ENCODE data around the gene PRPF6. TPM values are rescaled to one million over a fixed set of nuclear protein-coding genes. Genes with fewer than 3 reads are reported as not detected.
A peak's percentile ranks its signal among the peaks of the same experiment; 100 is the strongest.

The PRPF6 gene
- total RNA-seq, 1 donor from 2014 or later, result 62.4 TPM

DNA sequence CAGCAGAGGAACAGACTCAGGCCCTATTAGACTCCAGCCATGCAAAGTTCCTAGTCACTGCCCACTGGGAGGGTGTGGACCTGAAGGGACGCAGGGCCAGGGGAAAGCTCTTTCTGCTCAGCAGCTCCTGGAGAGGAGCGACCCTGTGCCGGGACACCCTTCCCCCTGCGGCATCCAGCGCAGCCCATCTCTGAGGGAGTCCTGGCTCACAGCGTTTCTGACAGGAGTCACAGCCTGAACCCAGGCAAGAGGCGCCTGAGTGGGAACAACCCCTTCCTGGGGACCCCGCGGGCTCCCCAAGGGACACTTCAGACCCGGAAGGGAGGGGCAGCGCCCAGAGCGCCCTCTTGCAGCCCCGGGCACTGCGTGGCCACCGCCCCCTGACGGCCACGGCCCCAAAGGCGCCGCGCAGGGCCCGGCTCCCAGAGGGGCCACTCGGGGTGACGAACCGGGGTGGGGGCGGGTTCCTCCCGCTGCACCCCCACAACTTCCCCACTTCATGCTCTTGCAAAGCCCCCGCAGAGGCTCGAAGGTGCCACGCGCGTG lies 25.6 kb upstream of the PRPF6 start:
- TF ChIP-seq, protein P1, sequence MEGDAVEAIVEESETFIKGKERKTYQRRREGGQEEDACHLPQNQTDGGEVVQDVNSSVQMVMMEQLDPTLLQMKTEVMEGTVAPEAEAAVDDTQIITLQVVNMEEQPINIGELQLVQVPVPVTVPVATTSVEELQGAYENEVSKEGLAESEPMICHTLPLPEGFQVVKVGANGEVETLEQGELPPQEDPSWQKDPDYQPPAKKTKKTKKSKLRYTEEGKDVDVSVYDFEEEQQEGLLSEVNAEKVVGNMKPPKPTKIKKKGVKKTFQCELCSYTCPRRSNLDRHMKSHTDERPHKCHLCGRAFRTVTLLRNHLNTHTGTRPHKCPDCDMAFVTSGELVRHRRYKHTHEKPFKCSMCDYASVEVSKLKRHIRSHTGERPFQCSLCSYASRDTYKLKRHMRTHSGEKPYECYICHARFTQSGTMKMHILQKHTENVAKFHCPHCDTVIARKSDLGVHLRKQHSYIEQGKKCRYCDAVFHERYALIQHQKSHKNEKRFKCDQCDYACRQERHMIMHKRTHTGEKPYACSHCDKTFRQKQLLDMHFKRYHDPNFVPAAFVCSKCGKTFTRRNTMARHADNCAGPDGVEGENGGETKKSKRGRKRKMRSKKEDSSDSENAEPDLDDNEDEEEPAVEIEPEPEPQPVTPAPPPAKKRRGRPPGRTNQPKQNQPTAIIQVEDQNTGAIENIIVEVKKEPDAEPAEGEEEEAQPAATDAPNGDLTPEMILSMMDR (conservative IDR thresholded peaks at IDR 0.05; ENCODE audit: low read depth, low read length), result peak; percentile 37
- peak overlapping the region; percentile 97 for H3K4me3 ChIP-seq (ENCODE audit: low read depth, low read length)
- no peak for DNase-seq (ENCODE audit: low read depth)

DNA sequence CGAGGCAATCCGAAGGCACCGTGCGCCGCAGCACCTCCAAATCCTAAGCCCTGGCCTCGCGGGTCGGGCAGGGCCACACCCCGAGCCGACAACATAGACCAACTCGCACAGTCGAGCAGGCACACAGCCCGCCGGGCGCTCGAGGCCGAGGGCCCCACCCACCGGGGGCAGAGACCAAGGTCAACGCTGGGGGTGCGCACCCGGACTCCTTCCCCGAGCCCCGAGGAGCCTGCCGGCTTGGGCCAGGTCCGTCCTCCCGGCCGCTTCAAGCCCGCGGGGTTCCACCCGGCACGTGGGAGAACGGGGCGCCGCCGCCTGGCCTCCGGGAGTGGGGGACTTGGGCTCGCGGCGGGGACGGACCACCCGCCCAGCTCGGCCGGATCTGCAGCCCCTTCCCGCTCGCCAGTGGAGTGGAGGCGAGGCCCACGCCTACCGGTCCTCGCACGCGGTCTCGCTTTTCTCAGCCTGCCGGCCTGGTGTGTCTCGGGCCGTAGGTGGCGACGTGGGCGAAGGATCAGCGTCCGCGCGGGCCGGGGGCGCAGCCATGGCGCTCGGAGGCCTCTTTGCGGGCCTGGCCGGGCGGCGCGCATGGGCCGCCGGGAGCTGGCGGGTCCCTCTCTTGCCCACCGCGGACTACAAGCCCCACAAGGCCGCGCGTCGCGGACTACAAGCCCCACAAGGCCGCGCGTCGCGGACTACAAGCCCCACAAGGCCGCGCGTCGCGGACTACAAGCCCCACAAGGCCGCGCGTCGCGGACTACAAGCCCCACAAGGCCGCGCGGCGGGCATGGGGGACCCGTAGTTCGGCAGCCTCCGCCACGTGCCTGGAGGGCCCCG lies 24.9 kb upstream of the PRPF6 start, which contains the start of gene UCKL1:
UCKL1 (minus strand) TSS at position 590 of the 837 bp plus-strand sequence; CDS start at position 546, 44 bp downstream.
- TF ChIP-seq, protein P1 (conservative IDR thresholded peaks at IDR 0.05; ENCODE audit: low read depth, low read length), result no peak
- DNase-seq (ENCODE audit: low read depth), result no peak

DNA sequence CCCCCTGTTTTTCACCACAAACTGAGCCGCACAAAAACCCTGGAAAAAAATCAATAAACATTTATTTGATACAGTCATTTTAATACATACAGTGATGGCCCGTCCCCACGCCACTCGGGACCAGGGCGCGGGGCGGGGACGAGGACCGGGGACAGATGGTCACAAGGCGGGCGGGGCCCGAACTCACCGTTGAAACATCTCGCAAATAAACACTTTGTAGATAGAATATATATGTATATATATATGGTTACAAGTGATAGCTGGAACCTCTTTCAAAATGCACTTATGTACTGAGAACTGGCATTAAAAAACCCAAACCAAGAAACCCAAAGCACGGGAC lies 24.3 kb upstream of the PRPF6 start:
- no peak for DNase-seq (ENCODE audit: low read depth)
- peak overlapping the region; percentile 64 for H3K4me3 ChIP-seq (ENCODE audit: low read depth, low read length)
- TF ChIP-seq, protein P1 (conservative IDR thresholded peaks at IDR 0.05; ENCODE audit: low read depth, low read length), result no peak

More for the DNA sequence above, 24.9 kb upstream of the PRPF6 start, which contains the start of gene UCKL1:
- peak within 1 kb of the TSS; percentile 97 for H3K4me3 ChIP-seq (ENCODE audit: low read depth, low read length)

DNA sequence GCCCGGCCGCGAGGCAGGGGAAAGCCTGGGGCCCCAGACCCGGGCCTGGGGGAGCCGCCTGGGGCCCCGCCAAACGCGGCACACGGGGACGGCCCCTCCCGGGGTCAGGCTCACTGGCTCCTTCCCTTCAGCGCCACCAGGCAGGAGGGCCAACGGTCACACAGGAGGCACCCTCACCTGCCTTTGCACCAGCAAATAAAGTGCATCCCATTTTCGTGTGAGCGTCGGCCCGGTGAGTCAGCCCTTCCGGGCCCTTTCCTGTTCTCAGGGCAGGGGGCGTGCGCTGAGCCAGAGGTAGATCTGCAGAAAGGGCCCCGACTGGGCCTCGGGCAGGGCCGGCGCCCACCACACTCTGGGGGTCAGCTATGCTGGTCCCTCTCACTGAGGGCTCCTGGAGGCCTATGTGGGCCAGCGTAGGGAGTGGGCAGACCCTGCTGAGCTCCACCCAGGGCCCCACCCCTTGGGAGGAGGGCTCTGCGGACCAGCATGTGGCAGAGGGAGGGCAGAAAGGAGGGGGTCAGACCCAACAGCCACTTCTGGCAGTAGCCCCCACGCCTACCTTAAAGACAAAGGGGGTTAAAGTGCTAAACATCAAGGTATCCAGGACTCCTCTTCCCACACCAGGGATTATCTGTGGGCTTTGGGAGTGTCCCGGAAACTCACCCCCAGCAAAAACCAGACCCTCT lies 23.8 kb upstream of the PRPF6 start:
- no peak for DNase-seq (ENCODE audit: low read depth)
- TF ChIP-seq, protein P1 (conservative IDR thresholded peaks at IDR 0.05; ENCODE audit: low read depth, low read length), result no peak

DNA sequence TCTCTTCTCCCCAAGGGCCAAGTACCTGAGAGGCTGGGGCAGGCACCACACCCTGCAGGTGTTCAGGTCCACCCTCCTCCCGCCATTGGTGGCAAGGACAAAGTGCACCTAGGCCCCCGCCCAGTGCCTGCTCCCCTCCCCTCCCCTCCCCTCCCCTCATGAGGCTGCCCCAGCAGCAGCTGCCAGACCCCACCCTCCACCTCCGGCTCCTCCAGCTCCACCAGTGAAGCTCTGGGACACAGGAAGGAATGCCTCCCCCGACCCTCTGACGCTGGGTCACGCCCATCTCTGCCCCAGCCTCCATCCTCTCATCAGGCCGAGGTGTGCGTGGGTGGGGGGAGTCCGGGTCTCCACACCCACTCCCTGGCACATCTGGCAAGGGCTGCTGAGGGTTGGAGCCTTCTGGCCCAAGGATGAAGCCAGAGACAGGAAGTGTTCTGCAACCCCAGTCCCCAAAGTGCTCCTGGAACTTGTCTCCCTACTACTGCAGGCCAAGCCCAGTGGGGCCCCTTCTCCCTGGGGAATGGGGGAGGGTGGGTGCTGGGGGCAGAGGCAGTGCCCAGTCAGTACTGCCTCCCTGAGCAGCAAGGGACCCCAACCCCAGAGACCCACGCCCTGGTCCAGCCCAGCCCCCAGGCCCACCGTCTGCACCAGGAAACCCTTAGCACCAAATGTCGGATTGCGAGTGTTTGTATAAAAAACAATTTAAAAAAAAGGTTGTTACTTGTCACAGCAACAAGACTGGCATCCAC lies 23.1 kb upstream of the PRPF6 start:
- H3K4me3 ChIP-seq (ENCODE audit: low read depth, low read length), result peak overlapping the region; percentile 64
- DNase-seq (ENCODE audit: low read depth), result no peak
- TF ChIP-seq, protein P1 (conservative IDR thresholded peaks at IDR 0.05; ENCODE audit: low read depth, low read length), result no peak

More for the DNA sequence above, 23.8 kb upstream of the PRPF6 start:
- H3K4me3 ChIP-seq (ENCODE audit: low read depth, low read length), result peak overlapping the region; percentile 64

DNA sequence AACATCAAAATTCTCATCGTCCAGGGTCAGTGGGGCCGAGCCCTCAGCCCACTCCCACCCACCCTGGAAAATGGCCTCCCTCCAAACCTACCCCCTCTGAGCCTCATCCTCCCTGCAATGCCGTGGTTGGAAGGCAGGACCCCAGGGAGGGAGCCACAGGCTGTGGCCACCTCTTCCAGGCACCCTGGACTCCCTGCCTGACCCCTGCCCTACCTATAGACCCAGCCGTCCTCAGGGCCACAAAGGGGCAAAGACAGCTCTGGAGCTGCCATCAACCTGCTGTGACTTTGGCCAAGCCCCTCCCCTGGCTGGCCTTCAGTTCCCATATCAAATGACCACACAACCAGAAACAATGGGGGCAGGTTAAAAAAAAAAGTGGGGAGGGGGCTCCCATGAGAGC lies 22.5 kb upstream of the PRPF6 start:
- DNase-seq (ENCODE audit: low read depth), result no peak
- TF ChIP-seq, protein P1 (conservative IDR thresholded peaks at IDR 0.05; ENCODE audit: low read depth, low read length), result no peak

More for the DNA sequence above, 22.5 kb upstream of the PRPF6 start:
- H3K4me3 ChIP-seq (ENCODE audit: low read depth, low read length), result no peak overlapping the region

All from epithelial cell of proximal tubule (primary cell).